Measurements from ENCODE around the gene RTP1. TPM values are rescaled to one million over a fixed set of nuclear protein-coding genes. Genes with fewer than 3 reads are reported as not detected.

Gene RTP1
- total RNA-seq, 1 experiment from 2014 or later = not detected

DNA sequence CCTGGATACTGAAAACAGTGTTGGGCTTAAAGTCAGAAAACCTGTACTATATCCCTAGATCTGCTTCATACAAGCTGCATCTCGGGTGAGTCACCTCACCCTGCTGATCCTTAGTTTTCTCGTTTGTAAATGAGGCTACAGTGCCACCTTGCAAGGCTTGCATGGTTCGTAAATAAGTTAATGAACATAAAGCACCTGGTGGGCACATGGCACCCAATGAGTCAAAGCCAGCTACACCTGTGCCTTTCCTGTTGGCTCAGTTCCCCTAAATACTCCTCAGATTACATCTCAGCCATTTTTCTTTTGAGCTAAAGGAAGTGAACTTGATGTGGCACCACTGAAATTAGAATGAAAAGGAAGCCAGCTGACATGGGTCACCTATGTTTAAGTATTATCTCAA lies 26.5 kb downstream of the RTP1 start:
- Mint-ChIP-seq H3K27me3 (ENCODE audit: unreplicated experiment) (peaks cover 5% of the 10 kb centered on the region), H3K27ac (ENCODE audit: unreplicated experiment) (peak overlapping the region; percentile 65), H3K4me3 (ENCODE audit: low read depth, unreplicated experiment) (no peak overlapping the region), H3K9me3 (ENCODE audit: low read depth, unreplicated experiment) (no peaks in the 10 kb centered on the region), H3K4me1 (ENCODE audit: low read depth, unreplicated experiment) (peaks cover 33% of the 10 kb centered on the region), H3K36me3 (ENCODE audit: insufficient read depth, unreplicated experiment) (no peaks in the 10 kb centered on the region)
- intact Hi-C loops (cut with micrococcal nuclease; ENCODE audit: unreplicated experiment) = loop anchor here (1.0 to 5.0 kb wide), 2 partner anchors 34 to 110 kb away; no protein-coding TSS in a partner anchor
- TF ChIP-seq, protein P1, sequence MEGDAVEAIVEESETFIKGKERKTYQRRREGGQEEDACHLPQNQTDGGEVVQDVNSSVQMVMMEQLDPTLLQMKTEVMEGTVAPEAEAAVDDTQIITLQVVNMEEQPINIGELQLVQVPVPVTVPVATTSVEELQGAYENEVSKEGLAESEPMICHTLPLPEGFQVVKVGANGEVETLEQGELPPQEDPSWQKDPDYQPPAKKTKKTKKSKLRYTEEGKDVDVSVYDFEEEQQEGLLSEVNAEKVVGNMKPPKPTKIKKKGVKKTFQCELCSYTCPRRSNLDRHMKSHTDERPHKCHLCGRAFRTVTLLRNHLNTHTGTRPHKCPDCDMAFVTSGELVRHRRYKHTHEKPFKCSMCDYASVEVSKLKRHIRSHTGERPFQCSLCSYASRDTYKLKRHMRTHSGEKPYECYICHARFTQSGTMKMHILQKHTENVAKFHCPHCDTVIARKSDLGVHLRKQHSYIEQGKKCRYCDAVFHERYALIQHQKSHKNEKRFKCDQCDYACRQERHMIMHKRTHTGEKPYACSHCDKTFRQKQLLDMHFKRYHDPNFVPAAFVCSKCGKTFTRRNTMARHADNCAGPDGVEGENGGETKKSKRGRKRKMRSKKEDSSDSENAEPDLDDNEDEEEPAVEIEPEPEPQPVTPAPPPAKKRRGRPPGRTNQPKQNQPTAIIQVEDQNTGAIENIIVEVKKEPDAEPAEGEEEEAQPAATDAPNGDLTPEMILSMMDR (IDR thresholded peaks at IDR 0.05; ENCODE audit: unreplicated experiment) = no peak
- BruUV-seq (replicated peaks) = no TSS peak
- CTCF ChIA-PET = interaction anchor here (0.6 to 2.8 kb wide), 18 partner anchors 13 to 1210 kb away, joined by 3 to 34 read pairs (median 4); partner anchors contain the start of genes MASP1 and RPL39L
- peak; percentile 79 for DNase-seq

DNA sequence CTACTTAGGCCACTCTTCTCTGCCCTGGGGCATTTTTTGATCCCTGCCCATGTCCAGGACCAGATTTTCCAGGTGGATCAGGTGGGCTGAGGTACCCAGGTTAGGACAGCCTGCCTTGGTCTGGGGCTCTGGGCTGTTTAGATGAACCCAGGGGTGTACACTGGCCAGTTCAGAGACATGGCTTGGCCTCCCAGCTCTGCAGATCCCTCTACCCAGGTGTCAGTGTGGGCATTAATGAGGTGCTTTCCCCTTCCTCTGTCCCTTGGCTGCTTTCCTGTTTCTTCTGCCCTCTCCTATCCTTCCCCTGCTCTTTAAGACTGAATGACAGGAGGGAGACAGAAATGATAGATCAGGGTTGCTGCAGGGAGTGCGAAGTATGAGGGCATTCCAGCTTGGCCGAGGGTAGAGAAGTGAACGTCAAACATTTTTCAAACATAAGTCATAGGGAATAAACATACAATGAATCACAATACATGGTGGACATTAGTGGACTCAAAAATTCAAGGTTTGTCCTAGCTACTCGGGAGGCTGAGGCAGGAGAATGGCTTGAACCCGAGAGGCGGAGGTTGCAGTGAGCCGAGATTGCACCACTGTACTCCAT lies 30.5 kb downstream of the RTP1 start:
- no peaks in the 10 kb centered on the region for H3K36me3 Mint-ChIP-seq (ENCODE audit: insufficient read depth, unreplicated experiment)
- H3K27me3 Mint-ChIP-seq (ENCODE audit: unreplicated experiment) = peaks cover 14% of the 10 kb centered on the region
- H3K4me3 Mint-ChIP-seq (ENCODE audit: low read depth, unreplicated experiment) = no peak overlapping the region
- intact Hi-C loops (cut with micrococcal nuclease; ENCODE audit: unreplicated experiment) = no loop called here
- H3K4me1 Mint-ChIP-seq (ENCODE audit: low read depth, unreplicated experiment) = peaks cover 32% of the 10 kb centered on the region
- DNase-seq = peak; percentile 20
- H3K27ac Mint-ChIP-seq (ENCODE audit: unreplicated experiment) = no peak overlapping the region
- no TSS peak for BruUV-seq (replicated peaks)
- TF ChIP-seq, protein P1 (IDR thresholded peaks at IDR 0.05; ENCODE audit: unreplicated experiment) = no peak
- CTCF ChIA-PET = interaction anchor here (0.9 to 1.3 kb wide), 2 partner anchors 37 to 92 kb away, joined by 3 read pairs; no protein-coding TSS in a partner anchor
- H3K9me3 Mint-ChIP-seq (ENCODE audit: low read depth, unreplicated experiment) = no peaks in the 10 kb centered on the region

DNA sequence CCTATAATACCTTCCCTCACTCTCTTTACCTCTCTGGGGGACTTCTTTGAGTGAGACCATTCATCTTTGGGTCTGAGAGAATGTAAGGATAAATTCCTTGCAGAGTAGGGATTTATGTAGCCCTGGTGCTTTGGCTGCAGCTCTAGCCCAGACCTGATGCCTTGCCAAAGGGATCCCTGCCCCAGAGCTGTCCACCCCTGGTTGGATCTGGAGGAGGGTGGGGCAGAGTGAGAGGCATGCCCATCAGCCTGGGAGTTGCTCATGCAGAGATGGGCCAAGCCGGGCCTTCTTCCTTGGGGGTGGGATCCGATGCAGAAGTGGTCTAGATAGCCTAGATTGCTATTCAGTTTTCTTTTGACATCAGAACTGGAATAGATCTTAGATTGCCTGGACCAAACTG lies 31.5 kb downstream of the RTP1 start:
- intact Hi-C loops (cut with micrococcal nuclease; ENCODE audit: unreplicated experiment) = no loop called here
- TF ChIP-seq, protein P1 (IDR thresholded peaks at IDR 0.05; ENCODE audit: unreplicated experiment) = no peak
- Mint-ChIP-seq H3K27me3 (ENCODE audit: unreplicated experiment) (peaks cover 14% of the 10 kb centered on the region), H3K9me3 (ENCODE audit: low read depth, unreplicated experiment) (no peaks in the 10 kb centered on the region), H3K4me1 (ENCODE audit: low read depth, unreplicated experiment) (peaks cover 23% of the 10 kb centered on the region), H3K4me3 (ENCODE audit: low read depth, unreplicated experiment) (no peak overlapping the region), H3K36me3 (ENCODE audit: insufficient read depth, unreplicated experiment) (no peaks in the 10 kb centered on the region), H3K27ac (ENCODE audit: unreplicated experiment) (no peak overlapping the region)
- BruUV-seq (replicated peaks) = no TSS peak
- DNase-seq = no peak
- CTCF ChIA-PET = no interaction called here

DNA sequence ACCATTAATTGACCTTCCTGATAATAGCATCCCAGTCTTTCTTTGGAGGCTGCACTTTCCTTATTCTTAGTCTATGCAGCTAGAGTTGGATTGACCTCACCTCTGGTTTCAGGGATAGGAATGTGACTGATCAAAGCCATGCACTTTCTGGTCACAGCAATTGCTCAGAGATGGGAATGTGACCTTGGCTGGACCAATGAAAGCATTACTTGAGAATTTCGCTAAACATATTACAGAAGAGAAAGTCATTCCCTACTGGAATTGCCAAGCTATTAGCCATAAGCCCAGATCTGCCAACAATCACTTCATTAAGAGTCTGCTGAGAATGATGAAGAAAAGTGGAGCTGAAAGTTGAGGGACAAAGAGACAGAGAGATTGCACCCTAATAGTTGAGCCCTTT lies 32.7 kb downstream of the RTP1 start:
- Mint-ChIP-seq H3K36me3 (ENCODE audit: insufficient read depth, unreplicated experiment) (no peaks in the 10 kb centered on the region), H3K27ac (ENCODE audit: unreplicated experiment) (no peak overlapping the region), H3K4me1 (ENCODE audit: low read depth, unreplicated experiment) (peaks cover 21% of the 10 kb centered on the region), H3K27me3 (ENCODE audit: unreplicated experiment) (peaks cover 14% of the 10 kb centered on the region), H3K4me3 (ENCODE audit: low read depth, unreplicated experiment) (no peak overlapping the region), H3K9me3 (ENCODE audit: low read depth, unreplicated experiment) (no peaks in the 10 kb centered on the region)
- no TSS peak for BruUV-seq (replicated peaks)
- TF ChIP-seq, protein P1 (IDR thresholded peaks at IDR 0.05; ENCODE audit: unreplicated experiment) = no peak
- DNase-seq = no peak
- CTCF ChIA-PET = no interaction called here
- intact Hi-C loops (cut with micrococcal nuclease; ENCODE audit: unreplicated experiment) = no loop called here
